ENCODE results near the gene ATP7B.

- TF ChIP-seq CTCF (IDR thresholded peaks at IDR 0.05; ENCODE audit: low read depth, low read length) (no peak), POLR2A (IDR thresholded peaks at IDR 0.05; ENCODE audit: extremely low read depth, insufficient read length) (no peak)
Measured at GRCh38 chr13:51920267-51920666, 91.0 kb downstream of the ATP7B start.
